Natural killer cell (primary cell): ENCODE measurements around the gene CERS1. TPM values are rescaled to one million over a fixed set of nuclear protein-coding genes. Genes with fewer than 3 reads are reported as not detected.
A peak's percentile ranks its signal among the peaks of the same experiment; 100 is the strongest.

ENCODE experiments used
- ATAC-seq, 3 donors: fragments of 150-1000 bp in 2 of 3; fragments of 200-7000 bp in 1 of 3; cut with Tn5 transposase; 1 replicate in 1 of 3; 2 replicates in 2 of 3; pipeline ENCODE4 v1.10.0; 2021; ENCODE audit warnings: mild to moderate bottlenecking in 2 of 3, moderate library complexity in 2 of 3
- DNase-seq, 2 donors: peaks; one replicate each; pipeline versions ENCODE4 v3.0.0 to v3.0.0-alpha.2; 2013 to 2021; ENCODE audit warnings: mixed read lengths in 1 of 2
- H3K27ac ChIP-seq: one replicate; pipeline ENCODE4 v1.5.1; 2013; ENCODE audit warnings: mild to moderate bottlenecking, low read length
- H3K27me3 ChIP-seq: one replicate; pipeline ENCODE4 v1.6.1; 2013; ENCODE audit warnings: low read length; ENCODE audit not compliant: control insufficient read depth, insufficient read depth
- H3K36me3 ChIP-seq: one replicate; pipeline ENCODE4 v1.6.1; 2013; ENCODE audit warnings: low read length; ENCODE audit not compliant: control insufficient read depth, insufficient read depth
- H3K4me1 ChIP-seq: one replicate; pipeline ENCODE4 v1.6.1; 2013; ENCODE audit warnings: low read length; ENCODE audit not compliant: control insufficient read depth, insufficient read depth
- H3K4me3 ChIP-seq: one replicate; pipeline ENCODE4 v1.5.1; 2013; ENCODE audit warnings: low read length
- H3K9me3 ChIP-seq: one replicate; pipeline ENCODE4 v1.6.1; 2013; ENCODE audit warnings: low read length; ENCODE audit not compliant: control insufficient read depth, insufficient read depth
- H3K27ac Mint-ChIP-seq, 2 donors: one replicate each; pipeline ENCODE4 v1.8.0; 2022; ENCODE audit warnings: mild to moderate bottlenecking in 2 of 2, mixed read lengths in 2 of 2, moderate library complexity in 1 of 2
- H3K27me3 Mint-ChIP-seq, 2 donors: one replicate each; pipeline ENCODE4 v1.8.0; 2022; ENCODE audit warnings: low read depth in 2 of 2, mixed read lengths in 2 of 2
- H3K36me3 Mint-ChIP-seq: one replicate; pipeline ENCODE4 v1.8.0; 2022; ENCODE audit warnings: mixed read lengths
- H3K4me1 Mint-ChIP-seq, 2 donors: one replicate each; pipeline ENCODE4 v1.8.0; 2022; ENCODE audit warnings: mixed read lengths in 2 of 2
- H3K4me3 Mint-ChIP-seq: one replicate; pipeline ENCODE4 v1.8.0; 2022; ENCODE audit warnings: mild to moderate bottlenecking, moderate library complexity, mixed read lengths
- H3K9me3 Mint-ChIP-seq, 2 donors: one replicate each; pipeline ENCODE4 v1.8.0; 2022; ENCODE audit warnings: mixed read lengths in 2 of 2
- WGBS: methylation state at CpG from one replicate; pipeline ENCODE4 v1.1.7; 2013; ENCODE audit warnings: missing lambda C conversion rate; ENCODE audit not compliant: insufficient coverage; 5-methylcytosine and 5-hydroxymethylcytosine counted together
- intact Hi-C: fragments of 100-400 bp; cut with micrococcal nuclease; formaldehyde crosslinking; loops from one replicate; pipeline ENCODE4 v1.14.2; 2022
- total RNA-seq, 4 donors: library from RNA; stranded (reverse); fragments of 120-200 nt in 1 of 4; gene quantifications; one replicate each; pipeline versions ENCODE4 v1.2.3 to v1.2.4, GENCODE V29; 2013 to 2022
- TF ChIP-seq, protein P1 (sequence below): fragments of 200-600 bp; IDR thresholded peaks from one replicate; pipeline ENCODE4 v1.8.0; 2022; ENCODE audit warnings: antibody characterized with exemption

Gene CERS1
- total RNA-seq, 3 donors from 2014 or later (not counting 1 experiment from before 2014, with no cell fraction given) = not detected

DNA sequence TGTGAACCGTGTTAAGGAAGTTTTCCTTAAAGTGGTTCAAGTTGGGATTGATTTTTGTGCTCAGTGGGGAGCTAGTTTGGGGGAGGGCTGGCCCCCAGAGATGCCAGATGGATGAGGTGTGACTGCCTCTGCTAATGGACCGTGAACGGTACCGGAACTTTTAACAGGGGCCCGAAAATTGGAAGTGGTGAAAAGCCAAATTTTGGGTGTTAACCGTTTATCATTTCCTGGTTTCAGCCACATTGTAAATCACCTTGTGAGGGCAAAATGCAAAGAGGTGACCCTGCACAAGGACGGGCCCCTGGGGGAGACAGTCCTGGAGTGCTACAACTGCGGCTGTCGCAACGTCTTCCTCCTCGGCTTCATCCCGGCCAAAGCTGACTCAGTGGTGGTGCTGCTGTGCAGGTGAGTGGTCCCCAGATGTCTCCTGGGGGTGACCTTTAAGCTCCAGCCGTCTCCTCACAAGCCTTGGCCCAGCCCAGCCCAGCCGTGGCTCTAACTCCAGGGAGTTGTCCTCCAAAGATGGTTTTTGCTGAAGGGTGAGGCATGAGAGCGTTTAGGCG is 46.0 kb downstream of the CERS1 start:
- no peaks in the 10 kb centered on the region for H3K27me3 ChIP-seq
- no peak overlapping the region for H3K4me3 Mint-ChIP-seq
- no peaks in the 10 kb centered on the region for H3K9me3 Mint-ChIP-seq
- intact Hi-C loops = loop anchor here (5.0 kb wide), 1 partner anchor 383 kb away; no protein-coding TSS in a partner anchor
- H3K27ac ChIP-seq = no peak overlapping the region
- ATAC-seq (no peak), DNase-seq (no peak)
- no peak overlapping the region for H3K4me3 ChIP-seq
- peak overlapping the region; percentile 70 to 83 for H3K27ac Mint-ChIP-seq
- TF ChIP-seq, protein P1, sequence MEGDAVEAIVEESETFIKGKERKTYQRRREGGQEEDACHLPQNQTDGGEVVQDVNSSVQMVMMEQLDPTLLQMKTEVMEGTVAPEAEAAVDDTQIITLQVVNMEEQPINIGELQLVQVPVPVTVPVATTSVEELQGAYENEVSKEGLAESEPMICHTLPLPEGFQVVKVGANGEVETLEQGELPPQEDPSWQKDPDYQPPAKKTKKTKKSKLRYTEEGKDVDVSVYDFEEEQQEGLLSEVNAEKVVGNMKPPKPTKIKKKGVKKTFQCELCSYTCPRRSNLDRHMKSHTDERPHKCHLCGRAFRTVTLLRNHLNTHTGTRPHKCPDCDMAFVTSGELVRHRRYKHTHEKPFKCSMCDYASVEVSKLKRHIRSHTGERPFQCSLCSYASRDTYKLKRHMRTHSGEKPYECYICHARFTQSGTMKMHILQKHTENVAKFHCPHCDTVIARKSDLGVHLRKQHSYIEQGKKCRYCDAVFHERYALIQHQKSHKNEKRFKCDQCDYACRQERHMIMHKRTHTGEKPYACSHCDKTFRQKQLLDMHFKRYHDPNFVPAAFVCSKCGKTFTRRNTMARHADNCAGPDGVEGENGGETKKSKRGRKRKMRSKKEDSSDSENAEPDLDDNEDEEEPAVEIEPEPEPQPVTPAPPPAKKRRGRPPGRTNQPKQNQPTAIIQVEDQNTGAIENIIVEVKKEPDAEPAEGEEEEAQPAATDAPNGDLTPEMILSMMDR = no peak
- no peaks in the 10 kb centered on the region for H3K27me3 Mint-ChIP-seq
- peaks cover 35 to 49% of the 10 kb centered on the region in 2 donors for H3K4me1 Mint-ChIP-seq
- no peaks in the 10 kb centered on the region for H3K36me3 Mint-ChIP-seq
- peaks cover 40% of the 10 kb centered on the region for H3K4me1 ChIP-seq
- H3K36me3 ChIP-seq = peaks cover 64% of the 10 kb centered on the region
- H3K9me3 ChIP-seq = no peaks in the 10 kb centered on the region
- 68% methylated on average over 16 of the region's 16 CpGs for WGBS

DNA sequence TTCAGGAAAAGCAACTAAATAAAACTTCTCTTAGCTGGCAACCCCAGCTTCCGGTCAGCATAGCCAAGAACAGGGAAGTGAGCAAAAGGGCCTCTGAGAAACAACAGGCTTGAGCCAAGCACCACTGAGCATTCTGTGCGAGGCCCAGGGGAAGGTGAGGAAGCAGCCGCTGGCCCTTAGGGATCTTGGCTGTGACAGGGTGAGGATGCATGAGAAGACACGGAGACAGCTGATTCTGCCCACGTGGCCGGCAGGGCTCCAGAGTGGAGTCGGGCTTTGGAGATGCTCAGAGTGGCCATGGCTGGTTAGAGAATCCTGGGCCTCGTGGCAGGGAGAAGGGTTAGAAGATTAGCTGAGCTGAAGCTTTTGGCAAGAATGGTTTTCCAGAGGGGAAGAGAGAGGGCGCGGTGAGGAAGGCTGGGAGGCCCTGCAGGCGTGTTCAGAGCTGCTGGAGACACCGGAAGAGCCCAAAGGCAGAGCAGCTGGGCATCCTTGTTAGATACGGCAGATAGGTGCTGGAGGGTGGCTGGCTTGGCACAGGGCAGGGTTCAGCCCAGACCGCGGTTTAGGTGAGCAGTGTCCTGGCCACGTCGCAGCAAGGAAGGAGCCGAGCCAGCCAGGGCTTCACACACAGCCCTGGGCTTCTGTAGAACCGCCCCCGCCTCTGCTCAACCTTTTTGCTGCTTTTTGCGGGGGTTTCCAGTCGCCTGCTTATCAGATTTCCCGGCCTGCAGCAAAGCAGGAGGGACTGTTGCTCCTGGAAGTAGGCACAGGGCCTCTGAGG is 46.9 kb downstream of the CERS1 start:
- TF ChIP-seq, protein P1 = no peak
- no peaks in the 10 kb centered on the region for H3K9me3 Mint-ChIP-seq
- H3K4me1 Mint-ChIP-seq = peaks cover 41 to 57% of the 10 kb centered on the region in 2 donors
- WGBS = 76% methylated on average over 23 of the region's 23 CpGs
- Histone ChIP-seq H3K27ac (no peak overlapping the region), H3K36me3 (peaks cover 56% of the 10 kb centered on the region), H3K4me3 (no peak overlapping the region), H3K27me3 (no peaks in the 10 kb centered on the region), H3K4me1 (peaks cover 49% of the 10 kb centered on the region), H3K9me3 (no peaks in the 10 kb centered on the region)
- H3K36me3 Mint-ChIP-seq = no peaks in the 10 kb centered on the region
- ATAC-seq (no peak), DNase-seq (no peak)
- no peaks in the 10 kb centered on the region for H3K27me3 Mint-ChIP-seq
- no peak overlapping the region for H3K4me3 Mint-ChIP-seq
- H3K27ac Mint-ChIP-seq = peak overlapping the region; percentile 70 to 83
- intact Hi-C loops = loop anchor here (5.0 kb wide), 1 partner anchor 382 kb away; no protein-coding TSS in a partner anchor

DNA sequence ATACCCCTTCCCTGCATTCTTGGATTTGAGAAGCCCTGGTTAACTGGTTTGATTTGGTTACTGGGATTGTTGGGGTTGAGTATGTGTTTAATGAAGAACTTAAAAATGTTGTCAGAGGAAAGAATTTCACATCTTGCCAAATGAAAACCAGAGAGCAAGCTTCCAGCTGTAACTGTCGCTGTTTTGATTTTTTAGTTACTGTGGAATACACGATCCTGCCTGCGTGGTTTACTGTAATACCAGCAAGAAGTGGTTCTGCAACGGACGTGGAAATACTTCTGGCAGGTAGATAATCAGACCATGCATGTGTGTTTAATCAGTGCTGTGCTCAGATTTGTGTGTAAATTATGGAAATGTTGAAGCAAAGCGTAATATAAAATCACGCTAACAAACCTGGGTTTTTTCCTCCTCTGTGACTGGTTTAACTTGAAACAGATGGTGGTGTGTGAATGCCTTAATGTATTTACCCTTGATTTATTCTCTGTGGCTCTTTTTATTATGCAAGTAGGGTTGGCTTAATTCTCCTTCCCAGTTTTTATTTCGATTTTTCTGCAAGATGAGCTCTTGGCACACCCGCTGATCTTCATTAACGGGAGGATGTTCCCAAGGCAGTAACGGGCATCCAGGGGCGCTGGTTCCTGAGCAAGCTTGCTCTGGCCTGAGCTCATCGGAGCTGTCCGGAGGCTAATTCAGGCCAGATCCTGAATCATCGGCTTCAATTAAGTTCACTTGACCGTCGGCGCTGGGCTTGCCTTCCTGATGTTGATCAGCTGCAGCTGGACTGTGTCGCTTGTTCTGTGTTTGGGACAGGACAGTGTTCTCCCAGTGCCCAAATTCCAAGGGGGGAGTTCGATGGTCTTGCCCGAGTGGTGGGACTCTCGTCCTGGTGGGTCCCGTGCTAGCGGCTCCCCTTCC is 48.2 kb downstream of the CERS1 start:
- TF ChIP-seq, protein P1 = peak; percentile 39
- Histone ChIP-seq H3K4me1 (peaks cover 61% of the 10 kb centered on the region), H3K27me3 (no peaks in the 10 kb centered on the region), H3K27ac (no peak overlapping the region), H3K36me3 (peaks cover 43% of the 10 kb centered on the region), H3K4me3 (no peak overlapping the region), H3K9me3 (no peaks in the 10 kb centered on the region)
- no peak for ATAC-seq
- DNase-seq = no peak
- H3K4me3 Mint-ChIP-seq = no peak overlapping the region
- no peaks in the 10 kb centered on the region for H3K9me3 Mint-ChIP-seq
- intact Hi-C loops = loop anchor here (1.0 to 5.0 kb wide), 3 partner anchors 253 to 397 kb away; no protein-coding TSS in a partner anchor
- peak overlapping the region; percentile 75 to 81 for H3K27ac Mint-ChIP-seq
- WGBS = 94% methylated on average over 24 of the region's 24 CpGs
- H3K36me3 Mint-ChIP-seq = no peaks in the 10 kb centered on the region
- peaks cover 54 to 70% of the 10 kb centered on the region in 2 donors for H3K4me1 Mint-ChIP-seq
- no peaks in the 10 kb centered on the region for H3K27me3 Mint-ChIP-seq
